Left ventricle myocardium inferior (tissue), 1 donor: ENCODE data around the gene DSG2. TPM values are rescaled to one million over a fixed set of nuclear protein-coding genes. Genes with fewer than 3 reads are reported as not detected.

ENCODE experiments used
- DNase-seq: peaks from one replicate; pipeline ENCODE4 v3.0.0-alpha.2; 2020
- H3K27ac ChIP-seq: fragments of 200-600 bp; replicated peaks from 2 replicates; pipeline ENCODE4 v1.8.0; 2021
- H3K27me3 ChIP-seq: fragments of 200-600 bp; 2 replicates; pipeline ENCODE4 v1.8.0; 2021; ENCODE audit warnings: low read depth
- H3K36me3 ChIP-seq: fragments of 200-600 bp; 2 replicates; pipeline ENCODE4 v1.8.0; 2021
- H3K4me1 ChIP-seq: fragments of 200-600 bp; 2 replicates; pipeline ENCODE4 v1.8.0; 2021
- H3K4me3 ChIP-seq: fragments of 200-600 bp; 2 replicates; pipeline ENCODE4 v1.8.0; 2021; ENCODE audit warnings: mild to moderate bottlenecking, moderate library complexity
- H3K9me3 ChIP-seq: fragments of 200-600 bp; replicated peaks from 2 replicates; pipeline ENCODE4 v1.8.0; 2021
- CTCF ChIP-seq: fragments of 200-600 bp; IDR thresholded peaks from 2 replicates; pipeline ENCODE4 v1.8.0; 2021; ENCODE audit warnings: antibody characterized with exemption, mild to moderate bottlenecking, borderline replicate concordance
- intact Hi-C: fragments of 100-400 bp; cut with micrococcal nuclease; formaldehyde crosslinking; loops from one replicate; pipeline ENCODE4 v1.11.0; 2022
- total RNA-seq: library from RNA; stranded (reverse); fragmentation: NEBNext Ultra II Directional; extraction: Animal tissue kit (Norgen Biotek cat#: 25700); gene quantifications from one replicate; pipeline ENCODE4 v1.2.1, GENCODE V29; 2021
- donor health status: DM: no; HTN: yes; CAD: no; lungs with severe emphysema.

Gene DSG2
- total RNA-seq, 1 donor from 2014 or later = 42.6 TPM

GRCh38 chr18:31546476-31546875 lies 48.5 kb downstream of the DSG2 start:
- Histone ChIP-seq H3K27me3 (no peaks in the 10 kb centered on the region), H3K36me3 (peaks cover 14% of the 10 kb centered on the region), H3K27ac (no peak overlapping the region), H3K9me3 (no peaks in the 10 kb centered on the region), H3K4me1 (no peaks in the 10 kb centered on the region), H3K4me3 (no peak overlapping the region)
- intact Hi-C loops = no loop called here
- no peak for DNase-seq
- no peak for TF ChIP-seq CTCF

- H3K27ac ChIP-seq = no peak overlapping the region
- no peak for TF ChIP-seq CTCF
- intact Hi-C loops = no loop called here
- H3K27me3 ChIP-seq = no peaks in the 10 kb centered on the region
- no peaks in the 10 kb centered on the region for H3K4me1 ChIP-seq
- H3K4me3 ChIP-seq = no peak overlapping the region
- H3K9me3 ChIP-seq = no peaks in the 10 kb centered on the region
- DNase-seq = no peak
- H3K36me3 ChIP-seq = no peaks in the 10 kb centered on the region
These were observed 50.9 kb downstream of the DSG2 start for GRCh38 chr18:31548853-31549252.

- no peak overlapping the region for H3K4me3 ChIP-seq
- H3K27ac ChIP-seq = no peak overlapping the region
- H3K27me3 ChIP-seq = peaks cover 3% of the 10 kb centered on the region
- H3K36me3 ChIP-seq = no peaks in the 10 kb centered on the region
- H3K4me1 ChIP-seq = no peaks in the 10 kb centered on the region
- H3K9me3 ChIP-seq = no peaks in the 10 kb centered on the region
- TF ChIP-seq CTCF = no peak
- intact Hi-C loops = no loop called here
- DNase-seq = no peak
These were observed 51.4 kb downstream of the DSG2 start for GRCh38 chr18:31549416-31549815.

- TF ChIP-seq CTCF = no peak
- Histone ChIP-seq H3K27me3 (peaks cover 12% of the 10 kb centered on the region), H3K27ac (no peak overlapping the region), H3K4me1 (no peaks in the 10 kb centered on the region), H3K4me3 (no peak overlapping the region), H3K36me3 (no peaks in the 10 kb centered on the region), H3K9me3 (no peaks in the 10 kb centered on the region)
- intact Hi-C loops = loop anchor here (10.0 kb wide), 1 partner anchor 273 kb away; no protein-coding TSS in a partner anchor
- DNase-seq = no peak
These were observed 53.9 kb downstream of the DSG2 start for GRCh38 chr18:31551883-31552282.

GRCh38 chr18:31553800-31554199 lies 55.8 kb downstream of the DSG2 start:
- TF ChIP-seq CTCF = no peak
- Histone ChIP-seq H3K27me3 (peaks cover 12% of the 10 kb centered on the region), H3K36me3 (no peaks in the 10 kb centered on the region), H3K9me3 (no peaks in the 10 kb centered on the region), H3K4me1 (no peaks in the 10 kb centered on the region), H3K4me3 (no peak overlapping the region), H3K27ac (no peak overlapping the region)
- intact Hi-C loops = loop anchor here (10.0 kb wide), 1 partner anchor 271 kb away; no protein-coding TSS in a partner anchor
- no peak for DNase-seq

- Histone ChIP-seq H3K4me1 (no peaks in the 10 kb centered on the region), H3K27ac (no peak overlapping the region), H3K9me3 (no peaks in the 10 kb centered on the region), H3K27me3 (peaks cover 12% of the 10 kb centered on the region), H3K4me3 (no peak overlapping the region), H3K36me3 (no peaks in the 10 kb centered on the region)
- no peak for TF ChIP-seq CTCF
- intact Hi-C loops = loop anchor here (10.0 kb wide), 1 partner anchor 270 kb away; no protein-coding TSS in a partner anchor
- no peak for DNase-seq
These were observed 56.8 kb downstream of the DSG2 start for GRCh38 chr18:31554776-31555175.
